Activated naive CD4-positive, alpha-beta T cell treated with anti-CD3 and anti-CD28 coated beads, Interleukin-2, amount 50 U/mL, for 16 hours (primary cell): ENCODE data around the gene NFATC3.
A peak's percentile ranks its signal among the peaks of the same experiment; 100 is the strongest.

ENCODE experiments used
- DNase-seq: peaks from one replicate; pipeline ENCODE4 v3.0.0-alpha.2; 2020

NFATC3 gene

GRCh38 chr16:68085259-68086071 is at the start of gene NFATC3:
Gene NFATC3, plus strand, starts transcription at chr16:68085370. Its CDS starts 312 bp downstream, at chr16:68085682.
- DNase-seq: peak; percentile 100

- no peak for DNase-seq
Observed at GRCh38 chr16:68037841-68038597, 47.2 kb upstream of the NFATC3 start.

GRCh38 chr16:68040506-68041288 is 44.5 kb upstream of the NFATC3 start:
- peak; percentile 88 for DNase-seq

GRCh38 chr16:68041783-68042182 is 43.4 kb upstream of the NFATC3 start:
- DNase-seq: no peak

GRCh38 chr16:68046106-68046505 is 39.1 kb upstream of the NFATC3 start:
- no peak for DNase-seq

GRCh38 chr16:68047987-68048386 is 37.2 kb upstream of the NFATC3 start:
- no peak for DNase-seq

GRCh38 chr16:68049449-68049848 is 35.7 kb upstream of the NFATC3 start:
- DNase-seq: no peak

GRCh38 chr16:68055395-68055794 is 29.8 kb upstream of the NFATC3 start:
- DNase-seq: no peak

GRCh38 chr16:68059804-68060203 is 25.4 kb upstream of the NFATC3 start:
- DNase-seq: no peak

- DNase-seq: no peak
Observed at GRCh38 chr16:68061396-68061795, 23.8 kb upstream of the NFATC3 start.

- no peak for DNase-seq
Observed at GRCh38 chr16:68062910-68063393, 22.2 kb upstream of the NFATC3 start.

- peak; percentile 70 for DNase-seq
Observed at GRCh38 chr16:68064791-68065365, 20.3 kb upstream of the NFATC3 start.

- DNase-seq: no peak
Observed at GRCh38 chr16:68065716-68066305, 19.4 kb upstream of the NFATC3 start.

- DNase-seq: no peak
Observed at GRCh38 chr16:68066763-68067162, 18.4 kb upstream of the NFATC3 start.

- no peak for DNase-seq
Observed at GRCh38 chr16:68068926-68069325, 16.2 kb upstream of the NFATC3 start.

GRCh38 chr16:68069511-68070248 is 15.5 kb upstream of the NFATC3 start:
- DNase-seq: no peak

GRCh38 chr16:68070249-68070730 is 14.9 kb upstream of the NFATC3 start:
- no peak for DNase-seq

GRCh38 chr16:68070806-68071517 is 14.2 kb upstream of the NFATC3 start:
- no peak for DNase-seq

- no peak for DNase-seq
Observed at GRCh38 chr16:68071518-68071901, 13.7 kb upstream of the NFATC3 start.

GRCh38 chr16:68072038-68072695 is 13.0 kb upstream of the NFATC3 start:
- DNase-seq: no peak
